ENCODE results near the gene KRT15. TPM values are rescaled to one million over a fixed set of nuclear protein-coding genes. Genes with fewer than 3 reads are reported as not detected.
"Not testable (repeated sequence)": the region's sequence is repeated elsewhere in the genome, so short reads cannot be mapped to it uniquely, and the experiment has no call there.

KRT15 gene
- total RNA-seq, 1 donor from 2014 or later: not detected

- Histone ChIP-seq H3K9ac (ENCODE audit: low read depth in 1 of 3, low read length in 3 of 3) (no peak overlapping the region), H3K9me3 (ENCODE audit: control insufficient read depth in 3 of 3, low read length in 3 of 3) (peaks cover 0 to 4% (median 2%) of the 10 kb centered on the region in 3 donors), H3K27me3 (ENCODE audit: control insufficient read depth in 3 of 3, insufficient read depth in 3 of 3, low read length in 3 of 3) (peaks cover 0 to 17% (median 3%) of the 10 kb centered on the region in 3 donors)
Observed at GRCh38 chr17:41545829-41546410, 27.2 kb upstream of the KRT15 start.

DNA sequence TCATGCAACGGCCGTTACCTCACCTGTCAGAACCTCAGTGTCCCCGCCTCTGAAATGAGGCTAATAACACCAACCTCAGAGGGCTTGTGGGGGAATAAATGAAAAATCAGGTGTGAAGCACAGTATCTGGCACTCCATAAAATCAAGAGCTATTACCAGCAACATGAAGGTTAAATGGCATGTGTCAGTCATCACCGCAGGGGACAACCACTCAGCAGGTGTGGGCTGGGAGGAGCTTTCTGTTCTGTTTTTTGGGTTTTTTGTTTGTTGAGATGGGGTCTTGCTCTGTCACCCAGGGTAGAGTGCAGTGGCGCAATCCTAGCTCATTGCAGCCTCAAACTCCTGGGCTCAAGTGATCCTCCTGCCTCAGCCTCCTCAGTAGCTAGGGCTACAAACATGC lies 26.2 kb upstream of the KRT15 start:
- H3K27me3 ChIP-seq (ENCODE audit: control insufficient read depth in 3 of 3, insufficient read depth in 3 of 3, low read length in 3 of 3): peaks cover 0 to 17% (median 5%) of the 10 kb centered on the region in 3 donors
- H3K4me1 ChIP-seq (ENCODE audit: control insufficient read depth in 3 of 3, insufficient read depth in 3 of 3, low read length in 3 of 3): peaks cover 8 to 18% (median 14%) of the 10 kb centered on the region in 3 donors
- no peak overlapping the region for H3K4me3 ChIP-seq (ENCODE audit: low read length in 3 of 3)
- peaks cover 0 to 4% (median 2%) of the 10 kb centered on the region in 3 donors for H3K9me3 ChIP-seq (ENCODE audit: control insufficient read depth in 3 of 3, low read length in 3 of 3)
- H3K27ac ChIP-seq (ENCODE audit: low read depth, low read length): no peak overlapping the region
- no peaks in the 10 kb centered on the region for H3K36me3 ChIP-seq (ENCODE audit: control insufficient read depth in 3 of 3, insufficient read depth in 3 of 3, low read length in 3 of 3)
- H3K9ac ChIP-seq (ENCODE audit: low read depth in 1 of 3, low read length in 3 of 3): no peak overlapping the region

More at GRCh38 chr17:41545829-41546410, 27.2 kb upstream of the KRT15 start:
- Histone ChIP-seq H3K27ac (ENCODE audit: low read depth, low read length) (no peak overlapping the region), H3K4me1 (ENCODE audit: control insufficient read depth in 3 of 3, insufficient read depth in 3 of 3, low read length in 3 of 3) (peaks cover 8 to 18% (median 14%) of the 10 kb centered on the region in 3 donors), H3K36me3 (ENCODE audit: control insufficient read depth in 3 of 3, insufficient read depth in 3 of 3, low read length in 3 of 3) (no peaks in the 10 kb centered on the region), H3K4me3 (ENCODE audit: low read length in 3 of 3) (no peak overlapping the region)

- no peak overlapping the region for H3K4me3 ChIP-seq (ENCODE audit: low read length in 3 of 3)
- peaks cover 0 to 4% (median 2%) of the 10 kb centered on the region in 3 donors for H3K9me3 ChIP-seq (ENCODE audit: control insufficient read depth in 3 of 3, low read length in 3 of 3)
- H3K4me1 ChIP-seq (ENCODE audit: control insufficient read depth in 3 of 3, insufficient read depth in 3 of 3, low read length in 3 of 3): peaks cover 8 to 18% (median 14%) of the 10 kb centered on the region in 3 donors
- no peak overlapping the region for H3K9ac ChIP-seq (ENCODE audit: low read depth in 1 of 3, low read length in 3 of 3)
- H3K36me3 ChIP-seq (ENCODE audit: control insufficient read depth in 3 of 3, insufficient read depth in 3 of 3, low read length in 3 of 3): no peaks in the 10 kb centered on the region
- H3K27me3 ChIP-seq (ENCODE audit: control insufficient read depth in 3 of 3, insufficient read depth in 3 of 3, low read length in 3 of 3): peaks cover 0 to 17% (median 5%) of the 10 kb centered on the region in 3 donors
- H3K27ac ChIP-seq (ENCODE audit: low read depth, low read length): no peak overlapping the region
Observed at GRCh38 chr17:41544491-41544892, 25.8 kb upstream of the KRT15 start.

DNA sequence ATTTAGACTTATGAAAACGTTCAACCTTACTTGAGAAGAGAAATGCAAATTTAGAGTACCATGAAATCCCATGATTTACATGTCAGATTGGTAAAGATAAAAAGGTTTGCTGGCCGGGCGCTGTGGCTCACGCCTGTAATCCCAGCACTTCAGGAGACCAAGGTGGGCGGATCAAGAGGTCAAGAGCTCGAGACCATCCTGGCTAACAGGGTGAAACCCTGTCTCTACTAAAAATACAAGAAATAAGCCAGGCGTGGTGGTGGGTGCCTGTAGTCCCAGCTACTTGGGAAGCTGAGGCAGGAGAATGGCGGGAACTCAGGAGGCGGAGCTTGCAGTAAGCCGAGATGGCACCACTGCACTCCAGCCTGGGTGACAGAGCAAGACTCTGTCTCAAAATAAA lies 24.1 kb upstream of the KRT15 start:
- H3K27me3 ChIP-seq (ENCODE audit: control insufficient read depth in 3 of 3, insufficient read depth in 3 of 3, low read length in 3 of 3): peaks cover 0 to 14% (median 8%) of the 10 kb centered on the region in 3 donors
- H3K27ac ChIP-seq (ENCODE audit: low read depth, low read length); H3K9me3 ChIP-seq (ENCODE audit: control insufficient read depth in 3 of 3, low read length in 3 of 3); H3K9ac ChIP-seq (ENCODE audit: low read depth in 1 of 3, low read length in 3 of 3); H3K36me3 ChIP-seq (ENCODE audit: control insufficient read depth in 3 of 3, insufficient read depth in 3 of 3, low read length in 3 of 3); H3K4me1 ChIP-seq (ENCODE audit: control insufficient read depth in 3 of 3, insufficient read depth in 3 of 3, low read length in 3 of 3); H3K4me3 ChIP-seq (ENCODE audit: low read length in 3 of 3): not testable (repeated sequence)

GRCh38 chr17:41542357-41542756 lies 23.7 kb upstream of the KRT15 start:
- Histone ChIP-seq H3K36me3 (ENCODE audit: control insufficient read depth in 3 of 3, insufficient read depth in 3 of 3, low read length in 3 of 3) (no peaks in the 10 kb centered on the region), H3K4me1 (ENCODE audit: control insufficient read depth in 3 of 3, insufficient read depth in 3 of 3, low read length in 3 of 3) (no peaks in the 10 kb centered on the region), H3K4me3 (ENCODE audit: low read length in 3 of 3) (no peak overlapping the region), H3K27ac (ENCODE audit: low read depth, low read length) (no peak overlapping the region), H3K9ac (ENCODE audit: low read depth in 1 of 3, low read length in 3 of 3) (no peak overlapping the region), H3K9me3 (ENCODE audit: control insufficient read depth in 3 of 3, low read length in 3 of 3) (peaks cover 0 to 4% (median 2%) of the 10 kb centered on the region in 3 donors), H3K27me3 (ENCODE audit: control insufficient read depth in 3 of 3, insufficient read depth in 3 of 3, low read length in 3 of 3) (peaks cover 0 to 13% (median 9%) of the 10 kb centered on the region in 3 donors)

DNA sequence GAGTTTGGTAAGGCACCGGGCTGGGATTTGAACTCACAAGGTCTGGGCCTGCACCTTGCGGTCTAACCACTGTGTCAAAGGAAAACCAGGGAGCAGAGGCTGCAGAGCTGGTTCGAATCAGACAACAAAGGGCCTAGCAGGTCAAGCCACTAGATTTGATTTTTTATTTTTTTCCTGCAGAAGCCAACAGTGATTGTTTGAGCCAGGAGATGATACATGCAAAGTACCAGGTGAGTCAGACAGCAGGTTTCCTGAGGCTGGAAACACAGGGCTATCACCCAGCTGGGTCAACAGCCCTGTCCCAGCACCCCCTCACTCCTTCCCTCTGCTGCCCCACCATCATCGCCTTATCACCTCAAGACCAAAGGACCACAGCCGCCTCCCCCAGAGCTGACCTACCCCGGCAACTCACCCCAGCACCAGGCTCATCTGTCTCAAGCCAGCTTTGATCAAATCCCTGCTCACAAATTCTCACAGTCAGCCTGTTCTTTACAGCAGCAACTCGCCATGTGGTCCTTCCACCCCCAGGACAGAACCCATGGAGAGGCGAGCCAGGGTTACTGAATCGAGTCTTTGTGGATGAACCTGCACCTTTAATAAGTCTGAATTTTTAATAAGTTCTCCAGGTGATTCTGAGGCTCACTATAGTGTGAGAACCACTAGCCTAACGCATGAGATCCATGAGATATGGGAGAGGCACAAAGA lies 22.4 kb upstream of the KRT15 start:
- Histone ChIP-seq H3K36me3 (ENCODE audit: control insufficient read depth in 3 of 3, insufficient read depth in 3 of 3, low read length in 3 of 3) (no peaks in the 10 kb centered on the region), H3K4me1 (ENCODE audit: control insufficient read depth in 3 of 3, insufficient read depth in 3 of 3, low read length in 3 of 3) (no peaks in the 10 kb centered on the region), H3K4me3 (ENCODE audit: low read length in 3 of 3) (no peak overlapping the region), H3K27ac (ENCODE audit: low read depth, low read length) (no peak overlapping the region), H3K9me3 (ENCODE audit: control insufficient read depth in 3 of 3, low read length in 3 of 3) (no peaks in the 10 kb centered on the region), H3K9ac (ENCODE audit: low read depth in 1 of 3, low read length in 3 of 3) (no peak overlapping the region), H3K27me3 (ENCODE audit: control insufficient read depth in 3 of 3, insufficient read depth in 3 of 3, low read length in 3 of 3) (peaks cover 0 to 19% (median 14%) of the 10 kb centered on the region in 3 donors)

DNA sequence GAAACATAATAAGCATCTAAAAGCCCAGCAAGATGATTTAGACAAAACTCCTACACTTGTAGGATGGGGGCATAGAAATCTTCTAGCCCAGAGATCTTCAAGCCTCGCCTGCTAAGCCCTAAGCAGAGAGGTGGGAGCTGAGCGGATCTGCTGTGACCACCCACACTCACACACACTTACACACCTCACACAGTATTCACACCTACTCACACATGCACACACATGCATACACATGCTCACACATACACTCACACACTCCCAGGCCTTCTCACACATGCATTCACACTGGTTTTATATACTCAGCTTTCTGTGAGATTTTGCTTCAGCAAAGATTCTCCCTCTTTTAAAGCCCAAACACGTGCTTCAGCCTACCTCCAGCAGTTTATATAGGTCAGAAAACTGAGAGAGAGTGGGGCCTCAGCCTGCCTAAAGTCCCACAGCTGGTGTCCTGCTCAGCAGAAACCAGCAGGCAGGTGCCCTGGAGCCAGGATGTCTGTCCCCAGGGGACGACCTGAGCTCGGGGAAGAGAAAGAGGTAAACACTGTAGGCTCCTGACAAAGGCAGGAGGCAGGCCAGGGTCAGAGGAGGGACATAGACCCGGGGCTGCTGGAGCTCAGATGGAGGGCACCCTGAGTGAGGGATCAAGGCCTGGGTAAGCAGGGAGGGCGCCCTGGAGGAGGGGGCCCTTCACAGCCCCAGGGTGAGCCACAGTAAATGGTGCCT lies 21.4 kb upstream of the KRT15 start:
- no peaks in the 10 kb centered on the region for H3K4me1 ChIP-seq (ENCODE audit: control insufficient read depth in 3 of 3, insufficient read depth in 3 of 3, low read length in 3 of 3)
- H3K9me3 ChIP-seq (ENCODE audit: control insufficient read depth in 3 of 3, low read length in 3 of 3): no peaks in the 10 kb centered on the region
- H3K9ac ChIP-seq (ENCODE audit: low read depth in 1 of 3, low read length in 3 of 3): no peak overlapping the region
- H3K4me3 ChIP-seq (ENCODE audit: low read length in 3 of 3): no peak overlapping the region
- peaks cover 0 to 27% (median 23%) of the 10 kb centered on the region in 3 donors for H3K27me3 ChIP-seq (ENCODE audit: control insufficient read depth in 3 of 3, insufficient read depth in 3 of 3, low read length in 3 of 3)
- no peak overlapping the region for H3K27ac ChIP-seq (ENCODE audit: low read depth, low read length)
- H3K36me3 ChIP-seq (ENCODE audit: control insufficient read depth in 3 of 3, insufficient read depth in 3 of 3, low read length in 3 of 3): no peaks in the 10 kb centered on the region

- no peak overlapping the region for H3K4me3 ChIP-seq (ENCODE audit: low read length in 3 of 3)
- no peaks in the 10 kb centered on the region for H3K4me1 ChIP-seq (ENCODE audit: control insufficient read depth in 3 of 3, insufficient read depth in 3 of 3, low read length in 3 of 3)
- H3K27ac ChIP-seq (ENCODE audit: low read depth, low read length): no peak overlapping the region
- peaks cover 0 to 29% (median 27%) of the 10 kb centered on the region in 3 donors for H3K27me3 ChIP-seq (ENCODE audit: control insufficient read depth in 3 of 3, insufficient read depth in 3 of 3, low read length in 3 of 3)
- no peaks in the 10 kb centered on the region for H3K36me3 ChIP-seq (ENCODE audit: control insufficient read depth in 3 of 3, insufficient read depth in 3 of 3, low read length in 3 of 3)
- no peak overlapping the region for H3K9ac ChIP-seq (ENCODE audit: low read depth in 1 of 3, low read length in 3 of 3)
- H3K9me3 ChIP-seq (ENCODE audit: control insufficient read depth in 3 of 3, low read length in 3 of 3): no peaks in the 10 kb centered on the region
Observed at GRCh38 chr17:41539071-41539492, 20.4 kb upstream of the KRT15 start.

DNA sequence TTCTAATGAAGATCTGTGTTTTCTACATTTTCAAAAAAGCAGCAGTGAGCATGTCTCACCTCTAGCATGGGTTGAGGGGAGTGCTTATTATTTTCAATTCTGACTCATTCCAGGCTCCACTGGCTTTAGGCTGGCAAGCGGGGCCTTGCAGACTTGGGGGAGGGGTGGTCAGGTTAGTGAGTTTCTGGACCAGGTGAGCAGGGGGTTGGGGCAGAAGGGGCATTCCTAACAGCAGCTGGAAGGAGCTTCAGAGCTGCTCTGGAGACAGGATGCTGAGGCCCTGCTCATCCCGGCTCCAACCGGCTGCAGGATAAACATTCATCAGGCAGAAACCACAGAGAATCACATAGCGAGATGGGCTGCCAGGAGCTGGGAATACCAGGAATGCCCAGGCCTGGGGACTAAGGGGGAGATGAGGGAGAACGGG lies 19.9 kb upstream of the KRT15 start:
- Histone ChIP-seq H3K27ac (ENCODE audit: low read depth, low read length) (no peak overlapping the region), H3K4me3 (ENCODE audit: low read length in 3 of 3) (no peak overlapping the region), H3K4me1 (ENCODE audit: control insufficient read depth in 3 of 3, insufficient read depth in 3 of 3, low read length in 3 of 3) (no peaks in the 10 kb centered on the region), H3K9me3 (ENCODE audit: control insufficient read depth in 3 of 3, low read length in 3 of 3) (no peaks in the 10 kb centered on the region), H3K27me3 (ENCODE audit: control insufficient read depth in 3 of 3, insufficient read depth in 3 of 3, low read length in 3 of 3) (peaks cover 0 to 29% (median 27%) of the 10 kb centered on the region in 3 donors), H3K9ac (ENCODE audit: low read depth in 1 of 3, low read length in 3 of 3) (no peak overlapping the region), H3K36me3 (ENCODE audit: control insufficient read depth in 3 of 3, insufficient read depth in 3 of 3, low read length in 3 of 3) (no peaks in the 10 kb centered on the region)

DNA sequence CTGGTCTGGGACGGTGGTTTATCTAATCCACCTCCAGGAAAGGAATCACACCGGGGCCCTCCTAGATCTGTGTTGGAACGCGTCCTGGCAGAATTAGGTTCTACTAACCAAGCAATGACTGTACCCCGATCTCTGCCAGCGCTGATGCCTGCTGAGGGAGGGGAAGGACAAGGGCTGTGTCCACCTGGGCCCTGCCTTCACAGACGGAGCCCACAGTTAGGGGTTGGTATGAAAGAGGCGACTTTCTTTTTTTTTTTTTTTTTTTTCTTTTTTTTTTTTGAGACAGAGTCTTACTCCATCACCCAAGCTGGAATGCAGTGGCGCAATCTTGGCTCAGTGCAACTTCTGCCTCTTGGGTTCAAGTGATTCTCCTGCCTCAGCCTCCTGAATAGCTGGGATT lies 19.3 kb upstream of the KRT15 start:
- Histone ChIP-seq H3K27me3 (ENCODE audit: control insufficient read depth in 3 of 3, insufficient read depth in 3 of 3, low read length in 3 of 3) (peaks cover 0 to 30% (median 29%) of the 10 kb centered on the region in 3 donors), H3K4me1 (ENCODE audit: control insufficient read depth in 3 of 3, insufficient read depth in 3 of 3, low read length in 3 of 3) (no peaks in the 10 kb centered on the region), H3K27ac (ENCODE audit: low read depth, low read length) (no peak overlapping the region), H3K4me3 (ENCODE audit: low read length in 3 of 3) (no peak overlapping the region), H3K9ac (ENCODE audit: low read depth in 1 of 3, low read length in 3 of 3) (no peak overlapping the region), H3K9me3 (ENCODE audit: control insufficient read depth in 3 of 3, low read length in 3 of 3) (no peaks in the 10 kb centered on the region), H3K36me3 (ENCODE audit: control insufficient read depth in 3 of 3, insufficient read depth in 3 of 3, low read length in 3 of 3) (no peaks in the 10 kb centered on the region)

Data from skeletal muscle tissue (tissue), 4 donors.